Naive thymus-derived CD8-positive, alpha-beta T cell (primary cell): ENCODE results near the gene GSTO1. TPM values are rescaled to one million over a fixed set of nuclear protein-coding genes. Genes with fewer than 3 reads are reported as not detected.

Source experiments
- ATAC-seq, 2 donors: fragments of 150-1000 bp; cut with Tn5 transposase in 1 of 2; sonication (Bioruptor Pico), chemical (Tn5 transposase) in 1 of 2; 1 replicate in 1 of 2; 2 replicates in 1 of 2; pipeline ENCODE4 v1.10.0; 2021; ENCODE audit warnings: mild to moderate bottlenecking in 2 of 2, moderate library complexity in 2 of 2
- POLR2A ChIA-PET: fragments of 350-600 bp; sonication (Branson Sonifier 250); formaldehyde crosslinking; loops from one replicate; lab custom pipeline; 2021; ENCODE audit warnings: antibody characterized with exemption; lab: Charles Lee
- DNase-seq, 10 donors: peaks; one replicate each; pipeline versions ENCODE4 v3.0.0 to v3.0.0-alpha.2; 2020 to 2022
- H3K27ac Mint-ChIP-seq, 10 donors: one replicate each; pipeline ENCODE4 v1.8.0; 2020 to 2022; ENCODE audit warnings: mild to moderate bottlenecking in 10 of 10, mixed read lengths in 10 of 10, moderate library complexity in 4 of 10, inconsistent platforms in 1 of 10
- H3K27me3 Mint-ChIP-seq, 5 donors: one replicate each; pipeline ENCODE4 v1.8.0; 2021 to 2022; ENCODE audit warnings: mixed read lengths in 5 of 5
- H3K36me3 Mint-ChIP-seq, 3 donors: one replicate each; pipeline ENCODE4 v1.8.0; 2020 to 2022; ENCODE audit warnings: mixed read lengths in 3 of 3, mild to moderate bottlenecking in 2 of 3, inconsistent platforms in 1 of 3
- H3K4me1 Mint-ChIP-seq, 4 donors: one replicate each; pipeline ENCODE4 v1.8.0; 2021 to 2022; ENCODE audit warnings: mixed read lengths in 4 of 4
- H3K4me3 Mint-ChIP-seq, 10 donors: one replicate each; pipeline ENCODE4 v1.8.0; 2020 to 2022; ENCODE audit warnings: mild to moderate bottlenecking in 10 of 10, mixed read lengths in 10 of 10, moderate library complexity in 6 of 10, inconsistent platforms in 1 of 10
- H3K9me3 Mint-ChIP-seq, 9 donors: one replicate each; pipeline ENCODE4 v1.8.0; 2020 to 2022; ENCODE audit warnings: mixed read lengths in 9 of 9, mild to moderate bottlenecking in 3 of 9, inconsistent platforms in 1 of 9, moderate library complexity in 1 of 9
- polyA plus RNA-seq, 3 donors: library from polyadenylated mRNA; unstranded; fragments of 300-500 nt; fragmentation: Illumina TruSeq; gene quantifications; one replicate each; pipeline ENCODE4 v1.2.3, GENCODE V29; 2021
- total RNA-seq, 8 experiments: library from RNA in 2 of 8; stranded (reverse) in 2 of 8; gene quantifications; one replicate each; pipeline ENCODE4 v1.2.3 and lab custom pipeline; 2021 to 2026

GSTO1 gene
- total and polyA plus RNA-seq, 5 experiments from 2014 or later = 38.7 to 135 (median 119) TPM

DNA sequence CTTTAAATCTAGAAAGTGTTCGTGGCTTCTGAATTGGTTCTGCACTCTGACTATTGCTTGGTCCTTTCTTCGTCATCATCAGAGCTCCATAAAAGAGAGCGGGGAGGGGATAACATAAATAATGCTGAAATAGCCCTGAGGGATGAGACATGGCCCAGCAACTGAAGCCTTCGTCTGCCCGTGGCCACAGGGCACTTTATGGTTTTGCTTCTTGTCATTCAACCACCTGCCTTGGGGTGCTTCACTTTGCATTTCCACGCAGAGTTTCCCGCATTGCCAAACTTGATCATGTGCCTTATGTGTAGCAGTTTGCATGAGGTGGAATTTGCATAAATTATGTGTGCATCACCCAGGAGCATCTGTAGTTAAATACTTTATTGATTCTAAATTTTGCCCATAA lies 30.2 kb downstream of the GSTO1 start:
- Mint-ChIP-seq H3K27ac (no peak overlapping the region), H3K4me1 (peaks cover 0 to 2% (median 0%) of the 10 kb centered on the region in 4 donors), H3K9me3 (no peaks in the 10 kb centered on the region), H3K36me3 (no peaks in the 10 kb centered on the region), H3K4me3 (no peak overlapping the region), H3K27me3 (peaks cover 0 to 15% (median 7%) of the 10 kb centered on the region in 5 donors)
- POLR2A ChIA-PET = no interaction called here
- DNase-seq (no peak), ATAC-seq (no peak)

DNA sequence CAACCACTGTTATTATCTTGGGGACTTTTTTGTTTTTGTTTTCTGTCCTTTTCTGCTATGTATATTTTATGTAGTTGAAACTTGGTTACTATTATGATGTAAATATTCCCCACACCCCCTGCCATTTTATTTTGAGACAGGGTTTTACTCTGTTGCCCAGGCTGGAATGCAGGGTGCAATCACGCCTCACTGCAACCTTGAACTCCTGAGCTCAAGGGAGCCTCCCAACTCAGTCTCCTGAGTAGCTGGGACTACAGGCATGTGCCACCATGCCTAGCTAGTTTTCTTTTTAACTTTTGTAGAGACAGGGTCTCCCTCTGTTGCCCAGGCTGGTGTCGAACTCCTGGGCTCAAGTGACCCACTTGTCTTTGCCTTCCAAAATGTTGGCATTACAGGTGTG lies 32.2 kb downstream of the GSTO1 start:
- Mint-ChIP-seq H3K9me3 (no peaks in the 10 kb centered on the region), H3K4me3 (no peak overlapping the region), H3K4me1 (peaks cover 3 to 10% (median 6%) of the 10 kb centered on the region in 4 donors), H3K36me3 (no peaks in the 10 kb centered on the region), H3K27me3 (peaks cover 4 to 31% (median 16%) of the 10 kb centered on the region in 5 donors), H3K27ac (no peak overlapping the region)
- DNase-seq (no peak), ATAC-seq (no peak)
- POLR2A ChIA-PET = no interaction called here

DNA sequence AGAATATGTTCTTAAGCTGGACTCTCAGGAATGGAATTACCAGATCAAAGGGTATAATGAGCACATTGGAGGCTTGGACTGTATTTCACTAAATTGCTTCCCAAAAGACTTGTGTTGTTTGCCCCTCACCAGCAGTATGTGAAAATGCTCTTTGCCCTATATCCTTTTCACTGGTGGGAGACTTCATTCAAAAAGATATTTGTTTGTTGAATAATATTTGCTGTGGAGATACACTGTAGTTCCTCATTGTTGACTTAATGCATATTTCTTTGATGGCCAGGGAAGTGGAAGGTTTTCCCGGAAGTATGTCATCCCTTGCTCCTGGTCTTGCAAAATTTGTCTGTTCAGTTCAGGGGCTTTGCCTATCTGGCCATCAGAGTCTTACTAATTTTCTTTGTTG lies 33.7 kb downstream of the GSTO1 start:
- H3K9me3 Mint-ChIP-seq = no peaks in the 10 kb centered on the region
- H3K27ac Mint-ChIP-seq = no peak overlapping the region
- no peaks in the 10 kb centered on the region for H3K36me3 Mint-ChIP-seq
- DNase-seq (no peak), ATAC-seq (no peak)
- peaks cover 4 to 31% (median 16%) of the 10 kb centered on the region in 5 donors for H3K27me3 Mint-ChIP-seq
- H3K4me1 Mint-ChIP-seq = peaks cover 3 to 10% (median 6%) of the 10 kb centered on the region in 4 donors
- no peak overlapping the region for H3K4me3 Mint-ChIP-seq
- POLR2A ChIA-PET = no interaction called here

- peak overlapping the region in 2 of 10 donors; percentile 21 to 29 for H3K27ac Mint-ChIP-seq
- POLR2A ChIA-PET = interaction anchor here (0.6 to 2.6 kb wide), 6 partner anchors 15 to 297 kb away, joined by 3 to 9 read pairs (median 6); partner anchors contain the start of gene ITPRIP
These were observed 36.8 kb downstream of the GSTO1 start for GRCh38 chr10:104291439-104291951.

DNA sequence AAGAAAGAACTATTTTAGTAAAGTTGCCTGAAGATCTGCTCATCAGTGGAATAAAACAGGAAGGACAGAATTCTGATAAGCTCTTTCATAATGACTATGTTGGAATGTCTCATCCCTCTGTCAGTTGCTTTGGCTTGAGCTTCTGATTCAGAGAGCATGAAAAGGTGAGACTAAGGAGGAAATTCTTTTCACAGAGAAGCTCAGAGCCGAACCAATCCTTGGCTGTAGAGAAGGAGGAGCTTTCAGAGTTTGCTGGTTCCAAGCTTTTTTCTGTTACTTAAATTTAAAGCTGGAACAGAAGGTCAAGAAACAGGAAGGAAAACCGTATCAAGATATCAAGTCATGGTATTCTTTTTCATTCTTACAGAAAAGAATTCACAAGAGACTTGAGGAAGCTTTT lies 38.3 kb downstream of the GSTO1 start:
- DNase-seq = no peak
- Mint-ChIP-seq H3K27me3 (peaks cover 6 to 31% (median 15%) of the 10 kb centered on the region in 5 donors), H3K36me3 (no peaks in the 10 kb centered on the region), H3K27ac (no peak overlapping the region), H3K4me1 (peaks cover 4 to 10% (median 7%) of the 10 kb centered on the region in 4 donors), H3K9me3 (no peaks in the 10 kb centered on the region), H3K4me3 (no peak overlapping the region)
- no peak for ATAC-seq
- POLR2A ChIA-PET = interaction anchor here (0.6 to 2.6 kb wide), 3 partner anchors 13 to 49 kb away, joined by 3 to 8 read pairs (median 5); no protein-coding TSS in a partner anchor

More at GRCh38 chr10:104291439-104291951, 36.8 kb downstream of the GSTO1 start:
- Mint-ChIP-seq H3K36me3 (no peaks in the 10 kb centered on the region), H3K4me1 (peaks cover 3 to 10% (median 6%) of the 10 kb centered on the region in 4 donors), H3K27me3 (peaks cover 6 to 31% (median 16%) of the 10 kb centered on the region in 5 donors), H3K9me3 (no peaks in the 10 kb centered on the region), H3K4me3 (peak overlapping the region in 2 of 10 donors; percentile 9 to 76)
- ATAC-seq (peak; percentile 99), DNase-seq (peak; percentile 77 to 91 (median 84))

DNA sequence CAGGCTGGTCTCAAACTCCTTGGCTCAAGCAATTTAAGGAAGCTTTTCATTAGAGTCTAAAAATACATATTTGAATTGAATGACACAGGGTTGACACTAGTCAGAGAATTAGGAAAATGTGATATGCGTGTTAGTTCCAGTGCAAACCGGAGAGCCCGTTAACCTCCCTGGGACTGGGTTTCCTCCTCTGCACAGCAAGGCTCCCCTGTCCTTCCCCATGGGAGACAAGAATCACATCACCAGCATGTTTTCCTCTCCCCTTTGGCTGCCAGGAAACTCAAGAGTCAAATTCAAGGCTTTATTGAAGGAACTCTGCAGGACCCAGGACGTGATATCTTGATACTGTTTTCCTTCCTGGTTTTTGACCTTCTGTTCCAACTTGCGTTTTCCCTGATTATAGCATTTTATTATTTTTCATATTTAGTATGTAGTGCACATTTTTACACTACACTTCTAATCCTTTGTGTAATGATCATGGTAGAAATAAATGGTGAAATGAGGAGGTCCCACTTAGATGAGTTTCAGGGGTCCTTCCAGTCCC lies 39.2 kb downstream of the GSTO1 start:
- Mint-ChIP-seq H3K9me3 (no peaks in the 10 kb centered on the region), H3K36me3 (no peaks in the 10 kb centered on the region), H3K27ac (no peak overlapping the region), H3K4me1 (peaks cover 4 to 10% (median 7%) of the 10 kb centered on the region in 4 donors), H3K4me3 (no peak overlapping the region), H3K27me3 (peaks cover 6 to 25% (median 12%) of the 10 kb centered on the region in 5 donors)
- POLR2A ChIA-PET = interaction anchor here (0.6 to 2.6 kb wide), 2 partner anchors 12 to 49 kb away, joined by 5 to 8 read pairs; no protein-coding TSS in a partner anchor
- ATAC-seq (no peak), DNase-seq (no peak)

DNA sequence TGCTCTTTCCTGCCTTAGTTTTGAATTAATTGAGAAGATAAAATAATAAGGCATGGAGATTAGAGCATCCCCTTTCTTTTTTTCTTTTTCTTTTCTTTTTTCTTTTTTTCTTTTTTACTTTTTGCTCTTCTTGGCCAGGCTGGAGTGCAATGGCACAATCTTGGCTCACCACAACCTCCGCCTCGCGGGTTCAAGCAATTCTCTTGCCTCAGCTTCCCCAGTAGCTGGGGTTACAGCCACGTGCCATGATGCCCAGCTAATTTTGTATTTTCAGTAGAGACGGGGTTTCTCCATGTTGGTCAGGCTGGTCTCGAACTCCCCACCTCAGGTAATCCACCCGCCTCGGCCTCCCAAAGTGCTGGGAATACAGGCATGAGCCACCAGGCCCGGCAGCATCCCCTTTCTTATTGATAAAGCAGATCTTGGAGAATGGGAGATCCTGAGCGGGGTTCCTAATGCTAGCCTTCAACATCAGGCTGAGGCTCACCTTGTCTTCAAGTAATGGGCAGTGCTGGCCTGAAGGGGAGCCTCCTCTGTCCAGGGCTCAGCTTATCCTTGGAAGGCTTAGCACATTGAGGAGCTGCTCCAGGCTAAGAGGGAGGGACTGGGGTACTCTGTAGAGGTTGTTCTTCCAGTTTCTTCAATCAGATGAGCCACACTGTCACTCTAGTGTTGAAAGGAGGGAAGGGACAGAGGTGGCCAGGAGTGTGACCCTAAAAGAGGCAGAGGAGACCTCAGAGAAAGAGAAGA lies 42.2 kb downstream of the GSTO1 start:
- no peak overlapping the region for H3K4me3 Mint-ChIP-seq
- no peak for DNase-seq

DNA sequence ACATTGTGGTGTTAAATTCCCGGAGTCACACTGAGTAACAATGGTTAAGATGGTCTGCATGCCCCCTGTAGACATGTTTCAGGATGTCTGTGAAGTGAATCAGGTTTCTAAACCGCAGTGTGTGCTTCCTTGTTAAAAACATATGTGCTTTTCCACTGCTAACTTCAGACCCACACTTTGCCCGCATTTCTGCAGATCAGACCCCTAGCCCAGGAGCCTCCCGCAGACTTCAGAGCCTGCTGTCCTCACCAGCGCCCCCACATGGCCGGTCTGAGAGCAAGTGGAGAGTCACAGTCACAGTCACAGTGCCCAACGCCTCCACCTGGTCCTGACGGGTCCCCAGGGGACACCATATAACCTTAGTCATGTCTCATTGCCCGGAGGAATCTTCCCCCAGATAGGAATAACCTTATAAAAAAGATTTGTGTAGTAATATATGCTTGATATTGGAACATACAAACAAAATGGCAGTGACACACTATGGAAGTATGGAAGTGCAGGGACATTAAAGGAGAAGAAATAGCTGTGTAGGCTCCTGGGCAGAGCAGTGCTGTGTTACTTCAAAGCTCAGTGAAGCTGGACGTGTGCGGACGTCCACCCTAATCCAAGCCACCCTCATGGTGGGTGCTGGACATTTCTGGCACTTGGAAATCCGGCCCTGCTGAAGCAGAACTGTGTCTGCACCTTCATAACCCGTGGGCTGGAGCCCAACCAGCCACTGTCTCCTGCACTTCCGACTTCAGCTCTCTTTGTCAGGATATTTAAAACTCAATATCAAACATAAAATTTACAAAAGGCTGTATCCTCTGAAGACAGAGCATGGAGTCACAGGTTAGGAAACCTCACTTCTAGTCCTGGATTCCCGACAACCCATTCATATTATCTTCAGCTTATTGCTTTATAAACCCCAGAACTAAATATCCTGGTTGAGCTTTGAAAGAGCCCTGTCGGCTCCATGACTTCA lies 43.3 kb downstream of the GSTO1 start:
- H3K36me3 Mint-ChIP-seq = no peaks in the 10 kb centered on the region
- peak; percentile 37 to 38 for ATAC-seq
- DNase-seq = peak in 5 of 10 donors; percentile 25 to 32 (median 29)
- no peaks in the 10 kb centered on the region for H3K9me3 Mint-ChIP-seq
- H3K27ac Mint-ChIP-seq = peak overlapping the region in 1 of 10 donors; percentile 37
- peaks cover 0 to 2% (median 0%) of the 10 kb centered on the region in 5 donors for H3K27me3 Mint-ChIP-seq
- POLR2A ChIA-PET = interaction anchor here (1.4 kb wide), 1 partner anchor 40 kb away, joined by 4 read pairs; the partner anchor contains the start of gene ITPRIP
- H3K4me3 Mint-ChIP-seq = no peak overlapping the region
- peaks cover 8 to 25% (median 15%) of the 10 kb centered on the region in 4 donors for H3K4me1 Mint-ChIP-seq

More for the DNA sequence above, 42.2 kb downstream of the GSTO1 start:
- Mint-ChIP-seq H3K36me3 (no peaks in the 10 kb centered on the region), H3K9me3 (no peaks in the 10 kb centered on the region), H3K27ac (peak overlapping the region in 1 of 10 donors; percentile 41), H3K27me3 (peaks cover 0 to 2% (median 0%) of the 10 kb centered on the region in 5 donors), H3K4me1 (peaks cover 8 to 18% (median 15%) of the 10 kb centered on the region in 4 donors)
- ATAC-seq = no peak
- POLR2A ChIA-PET = interaction anchor here (1.5 kb wide), 1 partner anchor 38 kb away, joined by 3 read pairs; no protein-coding TSS in a partner anchor

DNA sequence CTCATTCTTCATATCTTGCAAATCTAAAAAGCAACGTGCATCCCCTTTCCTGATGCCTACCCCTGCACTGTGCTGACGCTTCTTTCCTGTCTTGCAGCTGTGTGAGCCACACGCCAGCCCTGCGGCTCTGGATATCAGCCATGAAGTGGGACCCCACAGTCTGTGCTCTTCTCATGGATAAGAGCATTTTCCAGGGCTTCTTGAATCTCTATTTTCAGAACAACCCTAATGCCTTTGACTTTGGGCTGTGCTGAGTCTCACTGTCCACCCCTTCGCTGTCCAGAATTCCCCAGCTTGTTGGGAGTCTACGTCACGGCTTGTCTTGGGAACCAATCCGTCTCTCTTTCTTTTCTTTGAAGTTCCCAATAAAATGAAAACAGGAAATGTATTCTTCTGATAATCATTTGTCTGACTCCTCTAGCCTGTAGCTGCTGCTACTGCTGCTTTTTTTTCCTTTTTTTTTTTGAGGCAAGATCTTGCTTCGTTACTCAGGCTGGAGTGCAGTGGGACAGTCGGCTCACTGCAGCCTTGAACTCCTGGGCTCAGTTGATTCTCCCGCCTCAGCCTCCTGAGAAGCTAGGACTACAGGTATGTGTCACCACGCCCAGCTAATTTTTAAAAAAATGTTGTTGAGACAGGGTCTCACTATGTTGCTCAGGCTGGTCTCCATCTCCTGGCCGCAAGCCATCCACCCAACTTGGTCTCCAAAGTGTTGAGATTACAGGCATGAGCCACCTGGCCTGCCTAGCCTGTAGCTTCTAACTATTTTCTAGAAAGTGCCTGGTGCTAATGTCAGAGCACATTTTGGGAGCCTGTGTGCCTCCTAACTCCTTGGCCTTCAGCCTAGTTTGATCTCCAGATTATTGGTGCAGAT lies 44.6 kb downstream of the GSTO1 start:
- Mint-ChIP-seq H3K36me3 (no peaks in the 10 kb centered on the region), H3K9me3 (no peaks in the 10 kb centered on the region), H3K27ac (peak overlapping the region in 4 of 10 donors; percentile 22 to 88 (median 77)), H3K4me1 (peaks cover 16 to 38% (median 24%) of the 10 kb centered on the region in 4 donors), H3K4me3 (peak overlapping the region in 1 of 10 donors; percentile 29), H3K27me3 (peaks cover 0 to 2% (median 0%) of the 10 kb centered on the region in 5 donors)
- POLR2A ChIA-PET = interaction anchor here (0.6 to 1.5 kb wide), 4 partner anchors 30 to 39 kb away, joined by 3 to 7 read pairs (median 4); partner anchors contain the start of genes GSTO2 and ITPRIP
- ATAC-seq (no peak), DNase-seq (no peak)

DNA sequence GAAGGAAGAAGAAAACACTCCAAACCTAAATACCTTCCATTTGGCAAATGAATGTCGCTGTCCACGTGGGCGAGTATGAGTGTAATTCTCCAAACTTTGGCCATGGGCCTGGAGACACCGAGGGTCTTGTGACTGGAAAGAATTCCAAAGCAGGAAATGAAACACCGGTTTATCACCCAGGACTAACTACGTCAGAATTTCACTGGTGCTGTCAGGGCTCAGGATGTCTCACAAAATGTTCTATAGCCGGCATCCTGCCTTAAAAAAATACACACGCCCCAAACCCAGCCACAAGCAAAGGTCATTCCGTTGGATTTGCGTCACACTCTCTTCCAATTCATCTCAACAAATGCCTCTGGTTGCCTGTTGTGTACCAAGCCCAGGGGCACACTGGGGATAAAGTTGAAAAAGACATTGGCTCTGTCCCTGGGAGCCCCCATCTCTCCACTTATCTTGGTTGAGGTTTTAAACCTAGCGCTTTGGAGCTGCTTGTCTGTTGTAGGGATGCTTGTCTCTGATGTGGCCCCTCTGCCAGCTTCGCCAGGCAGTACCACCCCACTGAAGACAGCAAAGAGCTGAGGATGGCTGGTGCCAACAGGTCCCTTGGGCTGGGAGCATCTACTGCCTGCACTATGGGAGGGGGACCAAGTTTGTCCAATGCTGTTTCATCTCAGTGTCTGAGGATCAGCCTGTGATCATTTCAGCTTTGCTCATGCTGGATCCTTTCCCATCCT lies 45.5 kb downstream of the GSTO1 start:
- ATAC-seq = peak; percentile 7 to 73
- peak overlapping the region in 9 of 10 donors; percentile 25 to 88 (median 69) for H3K27ac Mint-ChIP-seq
- H3K27me3 Mint-ChIP-seq = peaks cover 0 to 2% (median 0%) of the 10 kb centered on the region in 5 donors
- peak in 1 of 10 donors; percentile 39 for DNase-seq
- H3K4me3 Mint-ChIP-seq = peak overlapping the region in 2 of 10 donors; percentile 62 to 64
- H3K9me3 Mint-ChIP-seq = no peaks in the 10 kb centered on the region
- H3K36me3 Mint-ChIP-seq = no peaks in the 10 kb centered on the region
- H3K4me1 Mint-ChIP-seq = peaks cover 21 to 47% (median 32%) of the 10 kb centered on the region in 4 donors
- POLR2A ChIA-PET = interaction anchor here (1.5 kb wide), 1 partner anchor 38 kb away, joined by 7 read pairs; the partner anchor contains the start of gene ITPRIP
